Measurements from ENCODE around the gene ASB4.

- no peak for TF ChIP-seq EP300 (IDR thresholded peaks at IDR 0.05)
- TF ChIP-seq POLR2A (IDR thresholded peaks at IDR 0.05) = no peak
These were observed 49.9 kb downstream of the ASB4 start for GRCh38 chr7:95535662-95536061.

All from gastroesophageal sphincter (tissue), 2 donors.